Astrocyte (in vitro differentiated cells and primary cell): ENCODE data around the gene FAM131B. TPM values are rescaled to one million over a fixed set of nuclear protein-coding genes. Genes with fewer than 3 reads are reported as not detected.
A peak's percentile ranks its signal among the peaks of the same experiment; 100 is the strongest.

Source experiments
- DNase-seq: peaks from one replicate; pipeline ENCODE4 v3.0.0-alpha.2; 2010; ENCODE audit warnings: low read depth
- FAIRE-seq: peaks from 2 replicates; lab custom pipeline; 2011; peaks lifted over from hg19 to GRCh38; lab: Jason Lieb, UNC
- H2AFZ ChIP-seq: 2 replicates; pipeline ENCODE4 v1.6.0; 2012; ENCODE audit warnings: low read depth, low read length, inconsistent platforms
- H3K27ac ChIP-seq: 2 replicates; pipeline ENCODE4 v1.5.1; 2011; ENCODE audit warnings: low read depth, low read length, inconsistent platforms
- H3K27me3 ChIP-seq: 2 replicates; pipeline ENCODE4 v1.6.0; 2011; ENCODE audit warnings: low read length, inconsistent platforms; ENCODE audit not compliant: insufficient read depth
- H3K36me3 ChIP-seq: 2 replicates; pipeline ENCODE4 v1.5.1; 2011; ENCODE audit warnings: low read length, inconsistent platforms; ENCODE audit not compliant: insufficient read depth
- H3K4me1 ChIP-seq: 2 replicates; pipeline ENCODE4 v1.5.1; 2011; ENCODE audit warnings: low read length, inconsistent platforms; ENCODE audit not compliant: insufficient read depth
- H3K4me2 ChIP-seq: 2 replicates; pipeline ENCODE4 v1.6.0; 2012; ENCODE audit warnings: low read length, inconsistent platforms
- H3K4me3 ChIP-seq: 2 replicates; pipeline ENCODE4 v1.5.1; 2011; ENCODE audit warnings: low read depth, mild to moderate bottlenecking, low read length, inconsistent platforms; ENCODE audit not compliant: insufficient read depth
- H3K79me2 ChIP-seq: 2 replicates; pipeline ENCODE4 v1.6.0; 2012; ENCODE audit warnings: mild to moderate bottlenecking, low read length, inconsistent platforms; ENCODE audit not compliant: insufficient read depth
- H3K9ac ChIP-seq: 2 replicates; pipeline ENCODE4 v1.6.0; 2012; ENCODE audit warnings: mild to moderate bottlenecking, low read length, inconsistent platforms
- H3K9me3 ChIP-seq: 2 replicates; pipeline ENCODE4 v1.5.1; 2012; ENCODE audit warnings: low read depth, mild to moderate bottlenecking, low read length, inconsistent platforms; ENCODE audit not compliant: insufficient read depth
- H4K20me1 ChIP-seq: 2 replicates; pipeline ENCODE4 v1.6.0; 2012; ENCODE audit warnings: low read length, inconsistent platforms; ENCODE audit not compliant: insufficient read depth
- H3K27ac Mint-ChIP-seq: one replicate; pipeline ENCODE4 v1.8.0; 2021; ENCODE audit warnings: mild to moderate bottlenecking, mixed read lengths; ENCODE audit not compliant: unreplicated experiment
- H3K27me3 Mint-ChIP-seq: one replicate; pipeline ENCODE4 v1.8.0; 2021; ENCODE audit warnings: low read depth, mixed read lengths; ENCODE audit not compliant: unreplicated experiment
- H3K36me3 Mint-ChIP-seq: one replicate; pipeline ENCODE4 v1.8.0; 2021; ENCODE audit warnings: low read depth, mixed read lengths; ENCODE audit not compliant: unreplicated experiment
- H3K4me1 Mint-ChIP-seq: one replicate; pipeline ENCODE4 v1.8.0; 2021; ENCODE audit warnings: low read depth, mixed read lengths; ENCODE audit not compliant: unreplicated experiment
- H3K4me3 Mint-ChIP-seq: one replicate; pipeline ENCODE4 v1.8.0; 2021; ENCODE audit warnings: mild to moderate bottlenecking, moderate library complexity, mixed read lengths; ENCODE audit not compliant: unreplicated experiment
- H3K9me3 Mint-ChIP-seq: one replicate; pipeline ENCODE4 v1.8.0; 2021; ENCODE audit warnings: mild to moderate bottlenecking, mixed read lengths; ENCODE audit not compliant: unreplicated experiment
- EZH2 ChIP-seq: IDR thresholded peaks from 2 replicates; pipeline ENCODE4 v1.6.1; 2012; ENCODE audit warnings: mild to moderate bottlenecking, low read length, inconsistent platforms; ENCODE audit not compliant: insufficient read depth
- total RNA-seq: library from RNA; stranded (reverse); gene quantifications from 2 replicates; pipeline ENCODE4 v1.2.1, GENCODE V29; 2021
- TF ChIP-seq, protein P1 (sequence below): IDR thresholded peaks from 2 replicates; pipeline ENCODE4 v1.5.1; 2011; ENCODE audit warnings: low read depth, mild to moderate bottlenecking, inconsistent platforms, low read length, moderate library complexity; ENCODE audit not compliant: insufficient read depth

FAM131B gene
- total RNA-seq, 1 donor from 2014 or later = 7.6 TPM

- H3K27ac Mint-ChIP-seq = peak overlapping the region; percentile 66
- peaks cover 4% of the 10 kb centered on the region for H3K9me3 Mint-ChIP-seq
These were observed 31.6 kb upstream of the FAM131B start for GRCh38 chr7:143394068-143394467.

DNA sequence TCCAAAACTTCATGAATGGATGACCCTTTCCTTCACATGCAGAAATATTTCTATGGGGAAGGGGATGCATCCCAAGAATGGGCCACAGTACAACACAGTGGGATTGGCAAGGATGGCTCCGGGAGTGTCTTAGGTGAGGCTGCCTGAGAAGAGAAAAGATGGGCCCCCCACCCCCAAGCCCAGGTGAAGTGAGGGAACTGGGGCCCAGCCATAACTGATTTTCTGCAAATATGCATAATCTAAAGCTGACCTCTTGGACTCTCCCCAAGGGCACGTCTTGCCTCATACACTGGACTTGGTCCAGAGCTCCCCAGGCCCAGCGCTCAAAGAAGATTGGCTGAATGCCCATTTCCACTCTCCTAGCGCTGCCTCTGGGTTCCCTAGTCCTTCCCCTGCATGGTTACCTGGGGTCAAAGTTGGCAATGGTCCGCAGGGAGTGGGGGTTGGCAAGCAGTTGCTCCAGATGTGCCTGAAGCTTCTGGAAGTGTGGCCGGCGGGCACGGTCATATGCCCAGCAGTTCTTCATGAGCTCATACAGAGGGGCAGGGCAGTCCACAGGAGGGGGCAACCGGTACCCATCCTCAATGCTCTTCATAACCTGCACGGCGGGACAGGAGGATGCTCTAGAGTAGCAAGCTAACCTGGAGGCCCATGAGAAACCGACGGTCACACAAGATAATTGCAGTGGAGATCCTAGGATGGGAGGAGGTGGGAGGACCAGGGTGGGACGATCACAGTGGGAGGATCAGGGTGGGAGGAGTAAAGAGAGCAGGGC lies 30.9 kb upstream of the FAM131B start:
- FAIRE-seq = no peak

More at GRCh38 chr7:143394068-143394467, 31.6 kb upstream of the FAM131B start:
- FAIRE-seq (no peak), DNase-seq (no peak)
- TF ChIP-seq, protein P1, sequence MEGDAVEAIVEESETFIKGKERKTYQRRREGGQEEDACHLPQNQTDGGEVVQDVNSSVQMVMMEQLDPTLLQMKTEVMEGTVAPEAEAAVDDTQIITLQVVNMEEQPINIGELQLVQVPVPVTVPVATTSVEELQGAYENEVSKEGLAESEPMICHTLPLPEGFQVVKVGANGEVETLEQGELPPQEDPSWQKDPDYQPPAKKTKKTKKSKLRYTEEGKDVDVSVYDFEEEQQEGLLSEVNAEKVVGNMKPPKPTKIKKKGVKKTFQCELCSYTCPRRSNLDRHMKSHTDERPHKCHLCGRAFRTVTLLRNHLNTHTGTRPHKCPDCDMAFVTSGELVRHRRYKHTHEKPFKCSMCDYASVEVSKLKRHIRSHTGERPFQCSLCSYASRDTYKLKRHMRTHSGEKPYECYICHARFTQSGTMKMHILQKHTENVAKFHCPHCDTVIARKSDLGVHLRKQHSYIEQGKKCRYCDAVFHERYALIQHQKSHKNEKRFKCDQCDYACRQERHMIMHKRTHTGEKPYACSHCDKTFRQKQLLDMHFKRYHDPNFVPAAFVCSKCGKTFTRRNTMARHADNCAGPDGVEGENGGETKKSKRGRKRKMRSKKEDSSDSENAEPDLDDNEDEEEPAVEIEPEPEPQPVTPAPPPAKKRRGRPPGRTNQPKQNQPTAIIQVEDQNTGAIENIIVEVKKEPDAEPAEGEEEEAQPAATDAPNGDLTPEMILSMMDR = no peak
- TF ChIP-seq EZH2 = no peak
- peaks cover 56% of the 10 kb centered on the region for H4K20me1 ChIP-seq
- no peak overlapping the region for H3K27ac ChIP-seq
- no peak overlapping the region for H2AFZ ChIP-seq
- H3K79me2 ChIP-seq = peaks cover 17% of the 10 kb centered on the region
- no peak overlapping the region for H3K4me2 ChIP-seq
- peaks cover 31% of the 10 kb centered on the region for H3K4me1 ChIP-seq
- peaks cover 25% of the 10 kb centered on the region for H3K4me1 Mint-ChIP-seq
- H3K9me3 ChIP-seq = no peaks in the 10 kb centered on the region
- no peak overlapping the region for H3K4me3 ChIP-seq
- no peaks in the 10 kb centered on the region for H3K27me3 ChIP-seq
- H3K9ac ChIP-seq = no peak overlapping the region
- peaks cover 21% of the 10 kb centered on the region for H3K36me3 Mint-ChIP-seq
- H3K27me3 Mint-ChIP-seq = peaks cover 3% of the 10 kb centered on the region
- peaks cover 25% of the 10 kb centered on the region for H3K36me3 ChIP-seq
- no peak overlapping the region for H3K4me3 Mint-ChIP-seq

More for the DNA sequence above, 30.9 kb upstream of the FAM131B start:
- Histone ChIP-seq H3K79me2 (peaks cover 23% of the 10 kb centered on the region), H3K4me2 (no peak overlapping the region), H3K27ac (no peak overlapping the region), H2AFZ (no peak overlapping the region), H4K20me1 (peaks cover 62% of the 10 kb centered on the region), H3K36me3 (peaks cover 29% of the 10 kb centered on the region), H3K9me3 (no peaks in the 10 kb centered on the region), H3K4me1 (peaks cover 31% of the 10 kb centered on the region), H3K4me3 (no peak overlapping the region), H3K9ac (no peak overlapping the region), H3K27me3 (no peaks in the 10 kb centered on the region)
- peaks cover 26% of the 10 kb centered on the region for H3K4me1 Mint-ChIP-seq
- DNase-seq = no peak
- peak overlapping the region; percentile 66 for H3K27ac Mint-ChIP-seq
- H3K4me3 Mint-ChIP-seq = no peak overlapping the region
- TF ChIP-seq, protein P1 = no peak
- no peak for TF ChIP-seq EZH2
- peaks cover 3% of the 10 kb centered on the region for H3K27me3 Mint-ChIP-seq
- peaks cover 4% of the 10 kb centered on the region for H3K9me3 Mint-ChIP-seq
- H3K36me3 Mint-ChIP-seq = peaks cover 20% of the 10 kb centered on the region
